ENCODE data around the gene RPP25.

GRCh38 chr15:74958908-74959585 lies 2.5 kb upstream of the RPP25 start:
- TF ChIP-seq POLR2A (IDR thresholded peaks at IDR 0.05) = no peak
- TF ChIP-seq CTCF (IDR thresholded peaks at IDR 0.05) = no peak

Measured in thyroid gland (tissue), 4 donors.